HCT116 (cell line): ENCODE measurements around the gene HOXB9. TPM values are rescaled to one million over a fixed set of nuclear protein-coding genes. Genes with fewer than 3 reads are reported as not detected.

Experiments
- ATAC-seq: fragments of 200-7000 bp; cut with Tn5 transposase; 2 replicates; pipeline ENCODE4 v1.9.1; 2020; ENCODE audit warnings: mild to moderate bottlenecking, moderate library complexity
- BruUV-seq: library from RNA; stranded (reverse); fragments of 400-500 nt; replicated peaks from 2 replicates; lab custom pipeline; 2021; lab: Mats Ljungman, UMichigan
- CTCF ChIA-PET: fragments of 300-600 bp; sonication (Branson Sonifier 250); formaldehyde crosslinking; loops from one replicate; lab custom pipeline; 2021; ENCODE audit warnings: antibody characterized with exemption; lab: Charles Lee
- POLR2A ChIA-PET: fragments of 300-600, 350-600 bp; sonication (Branson Sonifier 250); formaldehyde crosslinking; loops from one replicate; lab custom pipeline; 2021; ENCODE audit warnings: antibody characterized with exemption; lab: Charles Lee
- RAD21 ChIA-PET, 2 experiments: fragments of 300-600 bp; sonication (Branson Sonifier 250); formaldehyde crosslinking; loops; one replicate each; lab custom pipeline; 2023; ENCODE audit warnings: low total read pairs in 2 of 2; ENCODE audit not compliant: uncharacterized antibody in 2 of 2, unreplicated experiment in 2 of 2, low non-redundant PET in 1 of 2; lab: Charles Lee
- DNase-seq: peaks from one replicate; pipeline ENCODE4 v3.0.0-alpha.2; 2010; ENCODE audit warnings: low read depth, low spot score
- H2AFZ ChIP-seq: fragments of 200-600 bp; shearing (Covaris generic), sonication (generic); 2 replicates; pipeline ENCODE4 v1.6.1; 2017; ENCODE audit warnings: low read depth, mixed run types, mixed read lengths, antibody characterized with exemption, low read length; ENCODE audit not compliant: poor library complexity, severe bottlenecking
- H3K27ac ChIP-seq: 2 replicates; pipeline ENCODE4 v1.5.1; 2012; ENCODE audit warnings: low read depth, low read length
- H3K27me3 ChIP-seq: fragments of 200-600 bp; sonication (generic); 2 replicates; pipeline ENCODE4 v1.6.1; 2016; ENCODE audit warnings: mixed run types, low read length, mixed read lengths; ENCODE audit not compliant: insufficient read depth
- H3K36me3 ChIP-seq, 2 experiments: fragments of 200-500 bp in 1 of 2; fragments of 200-600 bp in 1 of 2; sonication (Bioruptor generic) in 1 of 2; sonication (generic) in 1 of 2; 2 replicates each; pipeline versions ENCODE4 v1.5.1 to v1.6.1; 2014 to 2016; ENCODE audit warnings: low read length in 2 of 2, inconsistent platforms in 1 of 2, mixed read lengths in 1 of 2, mixed run types in 1 of 2; ENCODE audit not compliant: insufficient read depth in 2 of 2, control insufficient read depth in 1 of 2
- H3K4me1 ChIP-seq, 2 experiments: fragments of 200-600 bp in 1 of 2; sonication (generic) in 1 of 2; 2 replicates each; pipeline versions ENCODE4 v1.5.1 to v1.6.1; 2012 to 2017; ENCODE audit warnings: low read length in 2 of 2, inconsistent platforms in 1 of 2, mild to moderate bottlenecking in 1 of 2, mixed read lengths in 1 of 2, mixed run types in 1 of 2, moderate library complexity in 1 of 2; ENCODE audit not compliant: insufficient read depth in 2 of 2, control insufficient read depth in 1 of 2
- H3K4me2 ChIP-seq: fragments of 200-600 bp; sonication (generic); 2 replicates; pipeline ENCODE4 v1.6.1; 2017; ENCODE audit warnings: mixed run types, low read length, mixed read lengths
- H3K4me3 ChIP-seq, 2 experiments: fragments of 200-600 bp in 1 of 2; sonication (generic) in 1 of 2; replicated peaks in 1 of 2; 2 replicates each; pipeline ENCODE4 v1.5.1; 2011 to 2016; ENCODE audit warnings: low read length in 2 of 2, control low read depth in 1 of 2, low read depth in 1 of 2, mild to moderate bottlenecking in 1 of 2, mixed read lengths in 1 of 2, mixed run types in 1 of 2
- H3K79me2 ChIP-seq: fragments of 200-600 bp; sonication (generic); 2 replicates; pipeline ENCODE4 v1.6.1; 2017; ENCODE audit warnings: mild to moderate bottlenecking, mixed run types, low read length, moderate library complexity, mixed read lengths; ENCODE audit not compliant: insufficient read depth
- H3K9ac ChIP-seq: fragments of 200-600 bp; sonication (generic); 2 replicates; pipeline ENCODE4 v1.6.1; 2016; ENCODE audit warnings: low read length, mixed read lengths
- H3K9me2 ChIP-seq: fragments of 200-600 bp; sonication (generic), shearing (Covaris generic); 2 replicates; pipeline ENCODE4 v1.6.1; 2017; ENCODE audit warnings: mixed run types, mild to moderate bottlenecking, moderate library complexity; ENCODE audit not compliant: insufficient read depth
- H3K9me3 ChIP-seq, 2 experiments: fragments of 200-500 bp in 1 of 2; fragments of 200-600 bp in 1 of 2; sonication (Bioruptor generic) in 1 of 2; sonication (generic) in 1 of 2; 2 replicates each; pipeline ENCODE4 v1.6.1; 2014 to 2017; ENCODE audit warnings: low read length in 2 of 2, mixed read lengths in 2 of 2, inconsistent platforms in 1 of 2, low read depth in 1 of 2, mild to moderate bottlenecking in 1 of 2, mixed run types in 1 of 2, moderate library complexity in 1 of 2; ENCODE audit not compliant: control insufficient read depth in 1 of 2, insufficient read depth in 1 of 2
- H4K20me1 ChIP-seq: fragments of 200-600 bp; sonication (generic), shearing (Covaris generic); 2 replicates; pipeline ENCODE4 v1.6.1; 2017; ENCODE audit warnings: mixed run types, mild to moderate bottlenecking, moderate library complexity; ENCODE audit not compliant: insufficient read depth
- POLR2AphosphoS5 ChIP-seq: IDR thresholded peaks from 2 replicates; pipeline ENCODE4 v1.6.1; 2011; ENCODE audit warnings: mild to moderate bottlenecking, low read depth, low read length, moderate library complexity
- REST ChIP-seq: IDR thresholded peaks from 2 replicates; pipeline ENCODE4 v1.6.1; 2012; ENCODE audit warnings: low read depth
- intact Hi-C: fragments of 100-400 bp; cut with micrococcal nuclease; formaldehyde crosslinking; loops from 2 replicates; pipeline ENCODE4 v1.10.0; 2022
- total RNA-seq: library from RNA; stranded (reverse); gene quantifications from one replicate; pipeline ENCODE4 v1.2.1, GENCODE V29; 2021; ENCODE audit not compliant: unreplicated experiment

Gene HOXB9
- total RNA-seq, 1 experiment from 2014 or later, result 40.1 TPM

GRCh38 chr17:48589831-48590606 is 36.1 kb downstream of the HOXB9 start, which contains the start of gene HOXB3:
HOXB3 (minus strand) TSS chr17:48590241; CDS start chr17:48552474, 37,767 bp downstream.
- H3K36me3 ChIP-seq, result peaks cover 3 to 12% of the 10 kb centered on the region in 2 experiments; a peak in 3 of 4 replicates
- H3K79me2 ChIP-seq, result peaks cover 56% of the 10 kb centered on the region
- no peaks in the 10 kb centered on the region for H3K27me3 ChIP-seq
- no peaks in the 10 kb centered on the region for H3K9me3 ChIP-seq
- no peak within 1 kb of the TSS for H2AFZ ChIP-seq
- ChIA-PET CTCF (interaction anchor here (0.6 to 1.6 kb wide), 2 partner anchors 98 to 328 kb away, joined by 3 to 4 read pairs; no protein-coding TSS in a partner anchor), RAD21 (interaction anchor here (0.9 to 1.0 kb wide), 2 partner anchors 28 to 331 kb away, joined by 3 to 4 read pairs; no protein-coding TSS in a partner anchor), POLR2A (interaction anchor here (0.7 to 0.8 kb wide), 3 partner anchors 20 to 489 kb away, joined by 3 to 4 read pairs (median 3); partner anchors contain the start of gene CBX1)
- H3K9me2 ChIP-seq, result no peaks in the 10 kb centered on the region
- ATAC-seq (no peak), DNase-seq (no peak)
- intact Hi-C loops, result no loop called here
- H4K20me1 ChIP-seq, result no peaks in the 10 kb centered on the region
- 0 out of 2 replicates have a peak within 1 kb of the TSS, but pooled peaks have one; percentile 91 for H3K27ac ChIP-seq
- BruUV-seq, result no TSS peak
- H3K4me2 ChIP-seq, result no peak within 1 kb of the TSS
- TF ChIP-seq REST (no peak), POLR2AphosphoS5 (0 out of 2 replicates have a peak, but pooled peaks have one; percentile 3)
- no peak within 1 kb of the TSS for H3K9ac ChIP-seq
- peaks cover 11 to 44% of the 10 kb centered on the region in 2 experiments; a peak in 3 of 4 replicates for H3K4me1 ChIP-seq
- no peak within 1 kb of the TSS for H3K4me3 ChIP-seq
